A204.1 (cell line): ENCODE data around the gene GLOD4.
"Not testable (repeated sequence)": the region's sequence is repeated elsewhere in the genome, so short reads cannot be mapped to it uniquely, and the experiment has no call there.

Experiments
- FAIRE-seq: peaks from 2 replicates; lab custom pipeline; 2012; peaks lifted over from hg19 to GRCh38; lab: Jason Lieb, UNC

The GLOD4 gene

DNA sequence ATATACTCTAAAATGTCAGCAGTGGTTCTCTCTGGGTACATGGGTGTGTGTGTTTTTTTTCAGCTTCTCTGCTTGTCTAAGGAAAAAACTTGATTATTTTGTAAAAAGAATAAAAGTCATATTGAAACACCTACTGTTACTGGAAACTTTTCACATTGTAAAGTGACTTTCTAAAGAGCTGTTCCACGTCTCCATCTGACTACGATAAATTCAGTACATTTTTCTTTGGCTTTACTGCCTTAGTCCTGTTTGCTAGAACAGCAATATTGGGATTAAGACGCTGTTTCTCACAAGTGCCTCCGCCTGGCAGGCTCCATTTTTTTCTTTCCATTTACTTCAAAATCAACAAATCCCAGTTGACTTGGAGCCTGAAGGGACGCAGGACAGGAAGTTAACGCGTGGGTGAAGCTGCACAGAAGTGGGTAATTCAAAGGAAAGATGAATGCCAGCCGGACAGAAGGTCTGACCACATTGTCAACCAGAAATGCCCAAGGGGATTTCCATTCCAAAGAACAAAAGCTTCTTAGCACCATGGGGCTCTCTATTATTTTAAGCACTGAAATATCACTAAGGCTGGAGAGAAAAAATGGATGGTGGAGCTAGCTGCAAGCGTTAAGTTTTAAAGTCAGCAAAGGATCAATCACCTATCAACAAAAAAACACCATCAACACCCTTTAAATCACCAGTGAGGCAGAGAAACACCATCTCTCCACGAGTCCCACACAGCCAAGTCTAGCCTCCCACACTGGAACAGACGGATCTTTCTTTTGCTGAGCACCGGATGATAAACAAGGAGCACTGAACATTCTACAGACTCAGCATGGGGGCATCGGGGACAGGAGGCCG lies 8.4 kb downstream of the GLOD4 start:
- FAIRE-seq: no peak

DNA sequence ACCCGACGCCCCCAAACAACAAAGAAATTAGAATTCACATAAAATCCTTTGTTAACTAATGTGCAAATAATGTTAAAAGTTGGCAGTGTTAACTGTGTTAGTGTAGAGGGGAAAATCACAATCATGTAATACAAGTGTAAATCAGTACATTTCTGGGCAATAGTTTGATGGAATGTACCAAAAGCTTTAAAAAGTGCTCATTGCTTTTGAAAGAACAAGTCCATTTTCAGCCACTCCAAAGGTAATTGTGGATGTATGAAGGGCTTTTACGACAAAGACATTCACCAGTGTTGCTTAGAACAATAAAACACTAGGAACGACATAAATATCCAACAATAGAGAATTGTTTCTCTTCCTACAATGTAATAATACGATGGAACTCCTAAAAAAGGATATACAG lies 9.1 kb downstream of the GLOD4 start:
- no peak for FAIRE-seq

DNA sequence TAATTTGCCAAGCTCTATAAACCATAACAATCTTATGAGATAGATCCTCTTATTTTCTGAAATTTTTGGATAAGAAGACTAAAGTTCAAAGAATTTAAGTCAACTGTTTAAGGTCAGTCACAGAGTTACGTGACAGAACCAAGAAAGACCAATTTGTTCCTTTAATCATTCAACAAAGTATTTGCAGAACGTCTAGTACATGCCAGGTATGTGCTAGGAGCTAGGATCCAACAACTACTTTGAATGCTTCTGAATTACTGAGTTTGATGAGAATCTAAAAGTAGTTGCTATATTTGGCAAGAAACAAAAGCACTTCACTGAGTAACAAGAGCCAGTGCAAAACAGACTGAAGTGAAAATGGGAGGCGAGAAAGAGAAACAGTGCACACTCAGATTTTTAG lies 15.0 kb downstream of the GLOD4 start:
- FAIRE-seq: no peak

DNA sequence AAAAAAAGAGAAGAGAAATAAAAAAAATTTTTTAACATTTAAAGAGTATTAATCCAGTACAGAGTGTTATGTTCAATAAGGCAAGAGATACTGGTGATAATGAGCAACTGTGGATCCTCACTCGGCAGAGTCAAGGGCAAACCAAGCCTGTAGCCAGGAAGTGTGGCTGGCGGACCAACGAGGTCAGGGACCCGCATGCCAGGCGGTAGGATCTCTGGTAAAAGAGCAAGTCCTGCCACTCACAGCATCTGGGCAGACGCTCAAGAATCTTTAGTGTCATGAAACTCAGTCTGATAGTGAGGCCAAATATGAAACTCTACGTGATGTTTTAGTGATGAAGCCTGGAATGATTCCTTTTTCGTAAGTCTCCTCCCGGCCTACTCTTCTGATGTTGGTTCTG lies 21.7 kb downstream of the GLOD4 start:
- FAIRE-seq: no peak

GRCh38 chr17:759964-760363 lies 22.1 kb downstream of the GLOD4 start:
- no peak for FAIRE-seq

- FAIRE-seq: not testable (repeated sequence)
These were observed 26.0 kb downstream of the GLOD4 start for GRCh38 chr17:756010-756567.

DNA sequence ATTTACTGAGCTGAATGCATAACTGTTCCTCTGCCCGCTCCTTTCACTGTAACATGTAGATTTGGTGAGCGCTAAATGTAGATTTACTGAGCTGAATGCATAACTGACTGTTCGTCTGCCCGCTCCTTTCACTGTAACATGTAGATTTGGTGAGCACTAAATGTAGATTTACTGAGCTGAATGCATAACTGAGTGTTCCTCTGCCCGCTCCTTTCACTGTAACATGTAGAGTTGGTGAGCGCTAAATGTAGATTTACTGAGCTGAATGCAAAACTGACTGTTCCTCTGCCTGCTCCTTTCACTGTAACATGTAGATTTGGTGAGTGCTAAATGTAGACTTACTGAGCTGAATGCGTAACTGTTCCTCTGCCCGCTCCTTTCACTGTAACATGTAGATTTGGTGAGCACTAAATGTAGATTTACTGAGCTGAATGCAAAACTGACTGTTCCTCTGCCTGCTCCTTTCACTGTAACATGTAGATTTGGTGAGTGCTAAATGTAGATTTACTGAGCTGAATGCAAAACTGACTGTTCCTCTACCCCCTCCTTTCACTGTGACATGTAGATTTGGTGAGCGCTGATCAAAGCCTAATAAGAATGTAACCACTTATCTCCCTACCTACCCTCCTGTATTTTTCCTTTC lies 26.6 kb downstream of the GLOD4 start:
- FAIRE-seq: not testable (repeated sequence)

GRCh38 chr17:753418-753817 lies 28.7 kb downstream of the GLOD4 start:
- FAIRE-seq: no peak

- FAIRE-seq: no peak
These were observed 29.4 kb downstream of the GLOD4 start for GRCh38 chr17:752620-753219.

DNA sequence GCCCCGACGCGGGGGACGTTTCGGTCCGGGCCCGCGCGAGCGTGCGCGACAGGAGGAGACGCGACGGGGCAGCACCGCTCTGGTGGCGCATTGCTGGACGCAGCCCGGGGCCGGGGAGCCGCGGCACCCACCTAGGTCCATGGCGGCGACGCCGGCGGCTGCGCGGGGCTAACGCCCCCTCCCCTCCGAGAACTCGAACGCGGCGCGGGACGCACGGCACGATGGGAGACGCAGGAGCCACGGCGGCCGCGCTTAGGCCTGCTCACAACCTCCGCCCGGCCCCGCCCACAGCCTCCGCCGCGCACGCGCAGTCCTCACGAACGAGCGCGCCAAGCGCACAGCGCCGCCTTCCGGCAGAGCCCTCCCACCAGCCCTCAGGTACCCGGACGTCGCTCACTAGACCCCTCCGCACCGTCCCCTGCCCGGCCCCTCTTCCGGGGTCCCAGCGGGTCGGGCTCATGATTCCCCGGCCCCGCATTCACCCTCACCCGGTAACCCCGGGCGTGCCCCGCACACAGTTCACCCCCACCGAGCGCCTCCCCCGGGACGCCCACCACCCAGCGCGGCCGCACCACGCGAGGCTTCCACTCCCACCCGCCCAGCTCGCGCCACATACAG lies 30.0 kb downstream of the GLOD4 start, which contains the start of gene GEMIN4:
Gene GEMIN4, minus strand, starts transcription at position 263 of the 618 bp plus-strand sequence. Its CDS starts 122 bp downstream, at position 141.
- no peak for FAIRE-seq

- FAIRE-seq: no peak
These were observed 30.6 kb downstream of the GLOD4 start for GRCh38 chr17:751269-752001.

DNA sequence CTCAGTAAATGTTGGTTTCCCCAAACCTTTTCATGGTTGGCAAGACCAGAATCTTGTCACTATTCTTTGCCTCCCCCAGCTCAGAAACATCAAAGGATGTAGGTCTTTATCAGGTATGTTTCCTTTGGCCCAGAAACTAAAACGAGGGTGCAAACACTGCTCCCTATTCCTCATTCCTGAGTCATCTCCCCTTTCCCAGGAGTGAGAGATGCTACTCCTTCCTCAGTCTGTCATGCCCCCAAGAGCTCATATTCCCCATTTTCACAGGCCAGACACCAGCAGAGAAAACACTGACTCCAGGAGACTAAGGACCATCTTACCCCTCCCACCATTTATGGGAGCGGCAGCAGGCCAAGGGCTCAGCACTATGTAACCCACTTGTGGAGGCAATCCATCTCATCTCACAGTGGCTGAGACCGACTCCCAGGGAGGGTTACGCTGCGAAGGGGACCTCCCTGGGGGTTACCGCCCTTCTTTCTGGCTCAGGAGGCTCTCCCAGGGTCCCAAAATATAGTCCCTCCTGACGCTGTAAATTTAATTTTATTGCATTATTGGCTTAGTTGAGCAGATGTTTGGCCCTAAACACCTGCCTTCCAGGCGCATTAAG lies 31.5 kb downstream of the GLOD4 start:
- FAIRE-seq: no peak

DNA sequence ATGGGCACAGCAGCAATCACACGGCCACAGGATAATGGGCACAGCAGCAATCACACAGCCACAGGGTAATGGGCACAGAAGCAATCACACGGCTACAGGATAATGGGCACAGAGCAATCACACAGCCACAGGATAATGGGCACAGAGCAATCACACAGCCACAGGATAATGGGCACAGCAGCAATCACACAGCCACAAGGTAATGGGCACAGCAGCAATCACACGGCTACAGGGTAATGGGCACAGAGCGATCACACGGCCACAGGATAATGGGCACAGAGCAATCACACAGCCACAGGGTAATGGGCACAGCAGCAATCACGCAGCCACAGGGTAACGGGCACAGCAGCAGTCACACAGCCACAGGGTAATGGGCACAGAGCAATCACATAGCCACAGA lies 32.7 kb downstream of the GLOD4 start:
- FAIRE-seq: not testable (repeated sequence)

- FAIRE-seq: not testable (repeated sequence)
These were observed 33.5 kb downstream of the GLOD4 start for GRCh38 chr17:748604-749003.

- no peak for FAIRE-seq
These were observed 35.1 kb downstream of the GLOD4 start for GRCh38 chr17:746783-747629.

GRCh38 chr17:746181-746580 lies 35.9 kb downstream of the GLOD4 start:
- no peak for FAIRE-seq

DNA sequence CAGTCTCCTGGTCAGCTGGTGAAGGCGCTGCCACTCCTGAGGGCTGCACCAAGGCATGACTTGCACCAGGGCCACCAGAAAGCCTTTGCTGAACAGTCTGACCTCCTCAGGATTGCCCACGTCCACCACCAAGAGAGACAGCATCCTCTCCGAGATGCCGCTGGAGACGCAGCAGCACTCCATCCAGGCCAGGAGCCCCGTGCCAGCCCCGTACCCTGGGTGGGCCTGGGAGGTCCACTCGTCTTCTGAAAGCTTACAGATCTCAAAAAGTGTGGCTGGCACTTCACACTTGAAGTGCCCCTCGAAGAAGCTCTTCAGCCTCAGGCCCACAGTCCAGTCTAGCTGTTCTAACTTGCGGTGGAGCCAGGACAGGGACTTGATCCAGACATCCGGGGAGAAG lies 36.7 kb downstream of the GLOD4 start:
- no peak for FAIRE-seq

DNA sequence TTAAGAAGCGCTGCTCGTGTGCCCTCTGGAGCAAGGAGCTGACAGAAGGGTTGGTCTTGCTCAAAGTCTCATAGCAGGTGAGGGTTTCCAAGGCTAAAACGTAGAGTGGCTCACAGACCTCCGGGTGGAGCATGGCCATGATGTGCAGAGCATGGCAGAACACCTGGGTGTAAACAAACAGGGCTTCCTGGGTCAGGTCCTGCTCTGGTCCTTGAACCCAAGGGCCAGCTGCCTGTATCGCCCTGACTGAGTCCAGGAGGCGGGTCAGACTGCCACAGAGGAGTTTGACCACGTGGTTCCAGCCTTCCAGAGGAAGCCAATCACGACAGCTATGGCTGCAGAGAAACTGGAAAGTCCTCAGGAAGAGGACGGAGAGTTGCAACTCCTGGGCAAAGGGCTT lies 37.1 kb downstream of the GLOD4 start:
- no peak for FAIRE-seq

- FAIRE-seq: no peak
These were observed 38.9 kb downstream of the GLOD4 start for GRCh38 chr17:743139-743538.

GRCh38 chr17:742147-742793 lies 39.8 kb downstream of the GLOD4 start:
- FAIRE-seq: no peak
